ENCODE results near the gene CCNB1.
"Not testable (repeated sequence)": the region's sequence is repeated elsewhere in the genome, so short reads cannot be mapped to it uniquely, and the experiment has no call there.

CCNB1 gene

GRCh38 chr5:69166686-69167492 lies at the start of gene CCNB1:
TSS of gene CCNB1 (plus strand) at chr5:69167150. CDS start at chr5:69167263, 113 bp downstream.
- peak; percentile 98 for DNase-seq

- DNase-seq: no peak
Measured at GRCh38 chr5:69129413-69129812, 37.5 kb upstream of the CCNB1 start.

GRCh38 chr5:69130241-69130640 lies 36.7 kb upstream of the CCNB1 start:
- no peak for DNase-seq

- DNase-seq: no peak
Measured at GRCh38 chr5:69131304-69131703, 35.6 kb upstream of the CCNB1 start.

- no peak for DNase-seq
Measured at GRCh38 chr5:69134126-69134525, 32.8 kb upstream of the CCNB1 start.

- no peak for DNase-seq
Measured at GRCh38 chr5:69136293-69136692, 30.7 kb upstream of the CCNB1 start.

- not testable (repeated sequence) for DNase-seq
Measured at GRCh38 chr5:69137208-69137607, 29.7 kb upstream of the CCNB1 start.

- DNase-seq: no peak
Measured at GRCh38 chr5:69137807-69138206, 29.1 kb upstream of the CCNB1 start.

- no peak for DNase-seq
Measured at GRCh38 chr5:69138766-69139165, 28.2 kb upstream of the CCNB1 start.

GRCh38 chr5:69140239-69140638 lies 26.7 kb upstream of the CCNB1 start:
- not testable (repeated sequence) for DNase-seq

GRCh38 chr5:69140827-69141226 lies 26.1 kb upstream of the CCNB1 start:
- no peak for DNase-seq

- not testable (repeated sequence) for DNase-seq
Measured at GRCh38 chr5:69148576-69148975, 18.4 kb upstream of the CCNB1 start.

- no peak for DNase-seq
Measured at GRCh38 chr5:69148981-69149675, 17.8 kb upstream of the CCNB1 start.

GRCh38 chr5:69149676-69150010 lies 17.3 kb upstream of the CCNB1 start:
- DNase-seq: no peak

- no peak for DNase-seq
Measured at GRCh38 chr5:69152731-69153130, 14.2 kb upstream of the CCNB1 start.

GRCh38 chr5:69156456-69156855 lies 10.5 kb upstream of the CCNB1 start:
- no peak for DNase-seq

- DNase-seq: no peak
Measured at GRCh38 chr5:69158039-69158438, 8.9 kb upstream of the CCNB1 start.

GRCh38 chr5:69160651-69161050 lies 6.3 kb upstream of the CCNB1 start:
- no peak for DNase-seq

- DNase-seq: no peak
Measured at GRCh38 chr5:69167493-69167855, 524 bp downstream of the CCNB1 start.

GRCh38 chr5:69167929-69168328 lies 979 bp downstream of the CCNB1 start:
- no peak for DNase-seq

- DNase-seq: no peak
Measured at GRCh38 chr5:69170495-69170894, 3.5 kb downstream of the CCNB1 start.

- DNase-seq: no peak
Measured at GRCh38 chr5:69170969-69171368, 4.0 kb downstream of the CCNB1 start.

- DNase-seq: not testable (repeated sequence)
Measured at GRCh38 chr5:69181659-69182293, 14.8 kb downstream of the CCNB1 start.

GRCh38 chr5:69184621-69185020 lies 17.7 kb downstream of the CCNB1 start:
- no peak for DNase-seq

Measured in right forelimb (tissue), 1 donor.